Upper lobe of left lung (tissue), 6 donors: Measurements from ENCODE around the gene RAB39A. TPM values are rescaled to one million over a fixed set of nuclear protein-coding genes. Genes with fewer than 3 reads are reported as not detected.
"Not testable (repeated sequence)": the region's sequence is repeated elsewhere in the genome, so short reads cannot be mapped to it uniquely, and the experiment has no call there.

Source experiments
- ATAC-seq, 2 donors: fragments of 200-7000 bp; cut with Tn5 transposase; one replicate each; pipeline ENCODE4 v1.9.1; 2022; ENCODE audit warnings: mild to moderate bottlenecking in 2 of 2, moderate library complexity in 2 of 2; ENCODE audit not compliant: low FRiP score in 2 of 2
- DNase-seq, 2 donors: peaks; one replicate each; pipeline ENCODE4 v3.0.0-alpha.2; 2019 to 2020
- H3K27ac ChIP-seq, 4 donors: fragments of 200-600 bp; sonication (generic); one replicate each; pipeline ENCODE4 v1.5.1; 2016 to 2019
- H3K27me3 ChIP-seq, 4 donors: fragments of 200-600 bp; sonication (generic); one replicate each; pipeline ENCODE4 v1.5.1; 2017 to 2019
- H3K36me3 ChIP-seq, 4 donors: fragments of 200-600 bp; sonication (generic); one replicate each; pipeline ENCODE4 v1.5.1; 2016 to 2019
- H3K4me1 ChIP-seq, 4 donors: fragments of 200-600 bp; sonication (generic); one replicate each; pipeline ENCODE4 v1.5.1; 2018 to 2019
- H3K4me3 ChIP-seq, 4 donors: fragments of 200-600 bp; sonication (generic); one replicate each; pipeline ENCODE4 v1.5.1; 2017 to 2019; ENCODE audit warnings: mild to moderate bottlenecking in 2 of 4, moderate library complexity in 1 of 4
- H3K9me3 ChIP-seq, 4 donors: fragments of 200-600 bp; sonication (generic); one replicate each; pipeline ENCODE4 v1.5.1; 2018 to 2019
- CTCF ChIP-seq, 6 experiments: fragments of 450-650 bp in 4 of 6; fragments of 200-600 bp in 2 of 6; sonication (generic) in 2 of 6; IDR thresholded peaks; one replicate each; pipeline ENCODE4 v1.5.1; 2016 to 2019; ENCODE audit warnings: antibody characterized with exemption in 6 of 6
- EP300 ChIP-seq, 4 donors: sonication (generic); formaldehyde crosslinking; IDR thresholded peaks; one replicate each; pipeline ENCODE4 v1.5.1; 2017; ENCODE audit warnings: antibody characterized with exemption in 4 of 4, control low read depth in 2 of 4
- POLR2A ChIP-seq, 4 donors: fragments of 450-650 bp; IDR thresholded peaks; one replicate each; pipeline ENCODE4 v1.5.1; 2016 to 2017; ENCODE audit warnings: antibody characterized with exemption in 4 of 4, mild to moderate bottlenecking in 2 of 4
- POLR2AphosphoS5 ChIP-seq, 2 donors: sonication (generic); formaldehyde crosslinking; IDR thresholded peaks; one replicate each; pipeline ENCODE4 v1.5.1; 2017; ENCODE audit warnings: antibody characterized with exemption in 2 of 2
- WGBS, 2 donors: methylation state at CpG; one replicate each; pipeline ENCODE4 v1.1.5; 2017 to 2018; 5-methylcytosine and 5-hydroxymethylcytosine counted together
- total RNA-seq, 6 donors: library from RNA; depleted of rRNA in 4 of 6; stranded (reverse); fragments of >200 nt in 4 of 6; gene quantifications; one replicate each; pipeline versions ENCODE4 v1.1.0 to v1.2.1, GENCODE V29; 2016 to 2021
- donor health status: DM: no; HTN: no; CAD: no; lungs with moderate emphysema.
- donor health status: DM: no; HTN: yes; CAD: no; lungs with severe emphysema.

RAB39A gene
- total RNA-seq, result 1 to 10 TPM in 5 of 6 donors, not detected in 1; 1.8 to 7.3 (median 3.5) TPM

GRCh38 chr11:107928046-107928766 is at the start of gene RAB39A:
Gene RAB39A (plus strand): TSS chr11:107928448. CDS start chr11:107928569, 121 bp downstream.
- DNase-seq (peak; percentile 88 to 96), ATAC-seq (peak; percentile 96 to 97)
- Histone ChIP-seq H3K9me3 (no peaks in the 10 kb centered on the region), H3K27me3 (peaks cover 0 to 6% (median 0%) of the 10 kb centered on the region in 4 donors), H3K4me1 (peaks cover 11 to 19% (median 14%) of the 10 kb centered on the region in 4 donors), H3K27ac (peak within 1 kb of the TSS in 3 of 4 donors; percentile 9 to 56 (median 50)), H3K4me3 (peak within 1 kb of the TSS; percentile 14 to 69 (median 50)), H3K36me3 (no peaks in the 10 kb centered on the region)
- TF ChIP-seq POLR2AphosphoS5 (IDR thresholded peaks at IDR 0.05) (no peak), POLR2A (IDR thresholded peaks at IDR 0.05) (peak in 1 of 4 donors; percentile 21)
- 3 to 6% methylated on average over 11 to 32 of the region's 61 CpGs for WGBS, 2 donors

GRCh38 chr11:107881471-107881870 is 46.8 kb upstream of the RAB39A start:
- not testable (repeated sequence) for H3K36me3 ChIP-seq, H3K27me3 ChIP-seq, H3K4me3 ChIP-seq, DNase-seq, ATAC-seq, H3K4me1 ChIP-seq, H3K27ac ChIP-seq, H3K9me3 ChIP-seq
- WGBS, 2 donors, result 93 to 95% methylated on average over 9 of the region's 9 CpGs

GRCh38 chr11:107882095-107882820 is 46.0 kb upstream of the RAB39A start:
- H3K27ac ChIP-seq, result no peak overlapping the region
- H3K4me1 ChIP-seq, result no peaks in the 10 kb centered on the region
- no peaks in the 10 kb centered on the region for H3K36me3 ChIP-seq
- no peak overlapping the region for H3K4me3 ChIP-seq
- TF ChIP-seq POLR2AphosphoS5 (IDR thresholded peaks at IDR 0.05) (no peak), EP300 (IDR thresholded peaks at IDR 0.05) (no peak), CTCF (IDR thresholded peaks at IDR 0.05) (no peak), POLR2A (IDR thresholded peaks at IDR 0.05) (no peak)
- ATAC-seq (no peak), DNase-seq (no peak)
- 93 to 100% methylated on average over 3 of the region's 3 CpGs for WGBS, 2 donors
- no peaks in the 10 kb centered on the region for H3K9me3 ChIP-seq
- H3K27me3 ChIP-seq, result no peaks in the 10 kb centered on the region

GRCh38 chr11:107898270-107898669 is 30.0 kb upstream of the RAB39A start:
- WGBS, 2 donors, result 44 to 48% methylated on average over 1 of the region's 1 CpG
- H3K27me3 ChIP-seq, result no peaks in the 10 kb centered on the region
- ATAC-seq, result peak; percentile 43 to 77
- no peaks in the 10 kb centered on the region for H3K4me1 ChIP-seq
- no peak overlapping the region for H3K27ac ChIP-seq
- DNase-seq, result no peak
- H3K36me3 ChIP-seq, result no peaks in the 10 kb centered on the region
- TF ChIP-seq CTCF (IDR thresholded peaks at IDR 0.05) (peak in 3 of 6 experiments; percentile 25 to 48 (median 46)), POLR2A (IDR thresholded peaks at IDR 0.05) (no peak), EP300 (IDR thresholded peaks at IDR 0.05) (no peak), POLR2AphosphoS5 (IDR thresholded peaks at IDR 0.05) (no peak)
- H3K9me3 ChIP-seq, result no peaks in the 10 kb centered on the region
- no peak overlapping the region for H3K4me3 ChIP-seq

- DNase-seq, result peak in 1 of 2 donors; percentile 43
- 73 to 80% methylated on average over 12 to 23 of the region's 23 CpGs for WGBS, 2 donors
- Histone ChIP-seq H3K4me3 (no peak overlapping the region), H3K4me1 (no peaks in the 10 kb centered on the region), H3K27ac (no peak overlapping the region), H3K27me3 (no peaks in the 10 kb centered on the region), H3K9me3 (no peaks in the 10 kb centered on the region), H3K36me3 (no peaks in the 10 kb centered on the region)
- TF ChIP-seq POLR2A (IDR thresholded peaks at IDR 0.05) (no peak), POLR2AphosphoS5 (IDR thresholded peaks at IDR 0.05) (no peak), EP300 (IDR thresholded peaks at IDR 0.05) (no peak), CTCF (IDR thresholded peaks at IDR 0.05) (no peak)
- ATAC-seq, result no peak
Measured at GRCh38 chr11:107908211-107908610, 20.0 kb upstream of the RAB39A start.

- H3K4me3 ChIP-seq, H3K27ac ChIP-seq, ATAC-seq, H3K9me3 ChIP-seq, H3K36me3 ChIP-seq, H3K27me3 ChIP-seq, H3K4me1 ChIP-seq: not testable (repeated sequence)
- peak in 1 of 2 donors; percentile 78 for DNase-seq
- no CpG with 5 or more reads among the region's 38 CpGs for WGBS, 2 donors
Measured at GRCh38 chr11:107912415-107912814, 15.8 kb upstream of the RAB39A start.
